OCI-LY7 (cell line): ENCODE results near the gene KCNJ16. TPM values are rescaled to one million over a fixed set of nuclear protein-coding genes. Genes with fewer than 3 reads are reported as not detected.

Source experiments
- Bru-seq: library from RNA; stranded (reverse); fragments of 400-500 nt; gene quantifications from one replicate; lab custom pipeline; 2021; lab: Mats Ljungman, UMichigan
- BruChase-seq, 2 experiments: library from RNA; stranded (reverse); fragments of 400-500 nt; gene quantifications; one replicate each; lab custom pipeline; 2021; lab: Mats Ljungman, UMichigan
- BruUV-seq: library from RNA; stranded (reverse); fragments of 400-500 nt; replicated peaks from 2 replicates; lab custom pipeline; 2021; lab: Mats Ljungman, UMichigan
- CTCF ChIA-PET: fragments of 300-600 bp; sonication (Branson Sonifier 250); formaldehyde crosslinking; loops from one replicate; lab custom pipeline; 2022; ENCODE audit warnings: antibody characterized with exemption; ENCODE audit not compliant: unreplicated experiment; lab: Charles Lee
- POLR2A ChIA-PET: fragments of 300-600 bp; sonication (Branson Sonifier 250); formaldehyde crosslinking; loops from one replicate; lab custom pipeline; 2022; ENCODE audit warnings: antibody characterized with exemption; lab: Charles Lee
- DNase-seq: peaks from one replicate; pipeline ENCODE4 v3.0.0-alpha.2; 2015; ENCODE audit warnings: low spot score
- H2AFZ ChIP-seq: fragments of 200-600 bp; sonication (generic), shearing (Covaris generic); 2 replicates; pipeline ENCODE4 v1.6.1; 2014; ENCODE audit warnings: mild to moderate bottlenecking, antibody characterized with exemption, low read length, moderate library complexity
- H3K27ac ChIP-seq: fragments of 200-600 bp; sonication (generic); 2 replicates; pipeline ENCODE4 v1.5.1; 2014; ENCODE audit warnings: mixed run types, low read depth, mild to moderate bottlenecking, moderate library complexity, low read length, inconsistent platforms; ENCODE audit not compliant: poor library complexity, severe bottlenecking
- H3K36me3 ChIP-seq: fragments of 200-600 bp; sonication (generic); 2 replicates; pipeline ENCODE4 v1.6.1; 2014; ENCODE audit warnings: mild to moderate bottlenecking, antibody characterized with exemption, low read length, moderate library complexity, mixed read lengths; ENCODE audit not compliant: insufficient read depth
- H3K4me1 ChIP-seq: fragments of 200-600 bp; sonication (generic); 2 replicates; pipeline ENCODE4 v1.5.1; 2014; ENCODE audit warnings: mild to moderate bottlenecking, low read length; ENCODE audit not compliant: insufficient read depth, poor library complexity, severe bottlenecking
- H3K4me2 ChIP-seq: fragments of 200-600 bp; sonication (generic); 2 replicates; pipeline ENCODE4 v1.6.1; 2014; ENCODE audit warnings: mild to moderate bottlenecking, low read length
- H3K4me3 ChIP-seq: fragments of 200-600 bp; sonication (generic); 2 replicates; pipeline ENCODE4 v1.5.1; 2014; ENCODE audit warnings: mild to moderate bottlenecking, low read depth, low read length; ENCODE audit not compliant: poor library complexity, severe bottlenecking
- H3K79me2 ChIP-seq: fragments of 200-600 bp; sonication (generic); 2 replicates; pipeline ENCODE4 v1.6.1; 2016; ENCODE audit warnings: low read depth, mild to moderate bottlenecking, low read length, moderate library complexity, mixed read lengths; ENCODE audit not compliant: insufficient read depth
- H3K9me2 ChIP-seq: fragments of 200-600 bp; sonication (generic); 2 replicates; pipeline ENCODE4 v1.6.1; 2016; ENCODE audit warnings: mild to moderate bottlenecking, low read length, mixed read lengths; ENCODE audit not compliant: insufficient read depth
- H3K9me3 ChIP-seq: fragments of 200-600 bp; sonication (generic); 2 replicates; pipeline ENCODE4 v1.6.1; 2014; ENCODE audit warnings: mild to moderate bottlenecking, mixed run types, low read length, mixed read lengths
- H4K20me1 ChIP-seq: fragments of 200-600 bp; sonication (generic); 2 replicates; pipeline ENCODE4 v1.6.1; 2014; ENCODE audit warnings: mild to moderate bottlenecking, antibody characterized with exemption, low read length, moderate library complexity, mixed read lengths; ENCODE audit not compliant: insufficient read depth
- EZH2phosphoT487 ChIP-seq: fragments of 200-600 bp; sonication (generic); IDR thresholded peaks from 2 replicates; pipeline ENCODE4 v1.6.1; 2018; ENCODE audit warnings: low read depth, borderline replicate concordance, mild to moderate bottlenecking, mixed run types, antibody characterized with exemption, low read length, moderate library complexity, mixed read lengths
- intact Hi-C: fragments of 100-400 bp; cut with micrococcal nuclease; formaldehyde crosslinking; loops from one replicate; pipeline ENCODE4 v1.10.0; 2022; ENCODE audit not compliant: unreplicated experiment
- long read RNA-seq: library from polyadenylated mRNA; stranded (forward); transcript quantifications from one replicate; pipeline ENCODE4 v2.0.0, GENCODE V29; 2022
- total RNA-seq, 2 experiments: library from RNA; depleted of rRNA in 1 of 2; stranded (reverse); fragments of >200 nt in 1 of 2; shearing (Covaris generic) in 1 of 2; gene quantifications; 2 replicates each; pipeline ENCODE4 v1.2.3, GENCODE V29; 2014 to 2022
- TF ChIP-seq, protein P1 (sequence below): fragments of 200-600 bp; sonication (generic); conservative IDR thresholded peaks from 2 replicates; pipeline ENCODE4 v1.5.1; 2014; ENCODE audit warnings: mild to moderate bottlenecking, antibody characterized with exemption, low read length, moderate library complexity, mixed read lengths

Gene KCNJ16
- total RNA-seq (2014; rRNA removed; shearing (Covaris generic)) (not detected in 2 replicates), total RNA-seq (2022) (not detected in 2 replicates), Bru-seq, nascent RNA (percentile 5 among the genes with signal in this experiment), BruChase-seq, experiment 1, labeled RNA remaining after a 6-hour chase (not detected), BruChase-seq, experiment 2, labeled RNA remaining after a 2-hour chase (not detected)
- long read RNA-seq, result 0 reads

DNA sequence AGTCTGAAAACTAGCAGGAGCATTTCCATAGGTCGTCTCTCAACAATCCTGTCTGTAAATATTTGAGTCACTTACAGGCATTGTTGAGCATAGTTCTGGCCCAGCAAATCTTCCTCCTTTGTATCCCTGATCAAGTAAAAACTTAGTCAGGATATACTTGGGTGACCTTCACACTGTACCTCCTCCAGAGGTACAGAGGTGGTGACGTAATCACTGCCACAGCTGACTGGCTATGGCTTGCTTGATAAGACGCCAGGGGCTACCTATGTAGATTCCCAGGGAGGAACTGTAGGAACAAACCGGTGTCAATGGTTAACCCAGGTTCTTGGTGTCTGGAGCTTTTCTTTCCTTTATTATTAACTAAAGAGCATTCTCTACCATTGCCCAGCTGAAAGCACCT is at the start of gene KCNJ16:
Gene KCNJ16, plus strand, starts transcription at position 270 of the 400 bp plus-strand sequence. CDS start 56,863 bp downstream, outside the sequence.
- no peaks in the 10 kb centered on the region for H4K20me1 ChIP-seq
- H3K9me2 ChIP-seq, result no peaks in the 10 kb centered on the region
- no peaks in the 10 kb centered on the region for H3K9me3 ChIP-seq
- H3K79me2 ChIP-seq, result no peaks in the 10 kb centered on the region
- TF ChIP-seq, protein P1, sequence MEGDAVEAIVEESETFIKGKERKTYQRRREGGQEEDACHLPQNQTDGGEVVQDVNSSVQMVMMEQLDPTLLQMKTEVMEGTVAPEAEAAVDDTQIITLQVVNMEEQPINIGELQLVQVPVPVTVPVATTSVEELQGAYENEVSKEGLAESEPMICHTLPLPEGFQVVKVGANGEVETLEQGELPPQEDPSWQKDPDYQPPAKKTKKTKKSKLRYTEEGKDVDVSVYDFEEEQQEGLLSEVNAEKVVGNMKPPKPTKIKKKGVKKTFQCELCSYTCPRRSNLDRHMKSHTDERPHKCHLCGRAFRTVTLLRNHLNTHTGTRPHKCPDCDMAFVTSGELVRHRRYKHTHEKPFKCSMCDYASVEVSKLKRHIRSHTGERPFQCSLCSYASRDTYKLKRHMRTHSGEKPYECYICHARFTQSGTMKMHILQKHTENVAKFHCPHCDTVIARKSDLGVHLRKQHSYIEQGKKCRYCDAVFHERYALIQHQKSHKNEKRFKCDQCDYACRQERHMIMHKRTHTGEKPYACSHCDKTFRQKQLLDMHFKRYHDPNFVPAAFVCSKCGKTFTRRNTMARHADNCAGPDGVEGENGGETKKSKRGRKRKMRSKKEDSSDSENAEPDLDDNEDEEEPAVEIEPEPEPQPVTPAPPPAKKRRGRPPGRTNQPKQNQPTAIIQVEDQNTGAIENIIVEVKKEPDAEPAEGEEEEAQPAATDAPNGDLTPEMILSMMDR, result no peak
- TF ChIP-seq EZH2phosphoT487, result no peak
- no peak within 1 kb of the TSS for H3K27ac ChIP-seq
- no peaks in the 10 kb centered on the region for H3K36me3 ChIP-seq
- intact Hi-C loops, result no loop called here
- H3K4me2 ChIP-seq, result no peak within 1 kb of the TSS
- no peaks in the 10 kb centered on the region for H3K4me1 ChIP-seq
- no peak within 1 kb of the TSS for H2AFZ ChIP-seq
- CTCF ChIA-PET, result no interaction called here
- BruUV-seq, result no TSS peak
- DNase-seq, result no peak
- H3K4me3 ChIP-seq, result no peak within 1 kb of the TSS
- POLR2A ChIA-PET, result interaction anchor here (0.7 kb wide), 1 partner anchor 12 kb away, joined by 7 read pairs; no protein-coding TSS in a partner anchor

DNA sequence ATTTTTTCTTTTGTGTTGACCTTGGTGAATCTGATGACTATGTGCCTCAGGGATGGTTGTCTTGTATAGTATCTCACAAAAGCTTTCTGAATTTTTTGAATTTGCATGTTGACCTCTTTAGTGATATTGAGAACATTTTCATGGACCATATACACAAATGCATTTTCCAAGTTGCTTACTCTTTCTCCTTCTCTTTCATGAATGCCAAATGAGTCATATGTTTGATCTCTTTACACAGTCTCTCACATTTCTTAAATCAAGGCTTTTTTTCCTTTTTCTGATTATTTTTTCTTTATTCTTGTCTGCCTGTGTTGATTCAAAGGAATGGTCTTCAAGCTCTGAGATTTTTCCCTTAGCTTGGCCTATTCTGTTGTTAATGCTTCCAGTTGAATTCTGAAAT is 46.6 kb upstream of the KCNJ16 start:
- ChIA-PET CTCF (no interaction called here), POLR2A (interaction anchor here (1.1 kb wide), 1 partner anchor 113 kb away, joined by 3 read pairs; no protein-coding TSS in a partner anchor)
- no TSS peak for BruUV-seq

More for the DNA sequence above, 46.6 kb upstream of the KCNJ16 start:
- Histone ChIP-seq H3K4me2 (no peak overlapping the region), H3K9me2 (no peaks in the 10 kb centered on the region), H3K27ac (no peak overlapping the region), H3K36me3 (no peaks in the 10 kb centered on the region), H3K4me3 (no peak overlapping the region), H3K4me1 (no peaks in the 10 kb centered on the region), H3K79me2 (no peaks in the 10 kb centered on the region), H2AFZ (no peak overlapping the region), H4K20me1 (no peaks in the 10 kb centered on the region), H3K9me3 (no peaks in the 10 kb centered on the region)
- intact Hi-C loops, result no loop called here
- TF ChIP-seq, protein P1, result no peak
- no peak for DNase-seq
